ENCODE results near the gene ZNF649.

The ZNF649 gene

GRCh38 chr19:51931921-51932320, 27.1 kb upstream of the ZNF649 start:
- no peak for TF ChIP-seq FOXP2 (optimal IDR thresholded peaks at IDR 0.05; ENCODE audit: borderline replicate concordance, extremely low read depth, extremely low read length, insufficient read depth)

- TF ChIP-seq TAF1 (IDR thresholded peaks at IDR 0.05; ENCODE audit: borderline replicate concordance, insufficient read depth, low read length) (no peak), REST (IDR thresholded peaks at IDR 0.05; ENCODE audit: insufficient read depth in 1 of 2, low read depth in 2 of 2, low read length in 2 of 2) (no peak), POLR2AphosphoS5 (IDR thresholded peaks at IDR 0.05; ENCODE audit: low read depth, low read length) (no peak), FOXP2 (optimal IDR thresholded peaks at IDR 0.05; ENCODE audit: borderline replicate concordance, extremely low read depth, extremely low read length, insufficient read depth) (no peak), SIN3A (IDR thresholded peaks at IDR 0.05; ENCODE audit: borderline replicate concordance, insufficient read depth, low read length) (no peak)
These were observed 23.0 kb upstream of the ZNF649 start for GRCh38 chr19:51927859-51928258.

GRCh38 chr19:51926784-51927741, 22.2 kb upstream of the ZNF649 start, which contains the start of gene ZNF613:
Gene ZNF613, plus strand, starts transcription at chr19:51927472. Its CDS starts 8,749 bp downstream, at chr19:51936221.
- TF ChIP-seq TAF1 (IDR thresholded peaks at IDR 0.05; ENCODE audit: borderline replicate concordance, insufficient read depth, low read length) (peak; percentile 29; the same call in 1 of the 2 replicates), SIN3A (IDR thresholded peaks at IDR 0.05; ENCODE audit: borderline replicate concordance, insufficient read depth, low read length) (peak; percentile 46; the same call in 1 of the 2 replicates), FOXP2 (optimal IDR thresholded peaks at IDR 0.05; ENCODE audit: borderline replicate concordance, extremely low read depth, extremely low read length, insufficient read depth) (no peak), REST (IDR thresholded peaks at IDR 0.05; ENCODE audit: insufficient read depth in 1 of 2, low read depth in 2 of 2, low read length in 2 of 2) (no peak), POLR2AphosphoS5 (IDR thresholded peaks at IDR 0.05; ENCODE audit: low read depth, low read length) (peak; percentile 50; the same call in 1 of the 2 replicates)

GRCh38 chr19:51926426-51926783, 21.6 kb upstream of the ZNF649 start:
- no peak for TF ChIP-seq REST (IDR thresholded peaks at IDR 0.05; ENCODE audit: insufficient read depth in 1 of 2, low read depth in 2 of 2, low read length in 2 of 2)
- no peak for TF ChIP-seq FOXP2 (optimal IDR thresholded peaks at IDR 0.05; ENCODE audit: borderline replicate concordance, extremely low read depth, extremely low read length, insufficient read depth)
- TF ChIP-seq POLR2AphosphoS5 (IDR thresholded peaks at IDR 0.05; ENCODE audit: low read depth, low read length), result no peak
- TF ChIP-seq SIN3A (IDR thresholded peaks at IDR 0.05; ENCODE audit: borderline replicate concordance, insufficient read depth, low read length), result no peak
- no peak for TF ChIP-seq TAF1 (IDR thresholded peaks at IDR 0.05; ENCODE audit: borderline replicate concordance, insufficient read depth, low read length)

- TF ChIP-seq SIN3A (IDR thresholded peaks at IDR 0.05; ENCODE audit: borderline replicate concordance, insufficient read depth, low read length) (no peak), POLR2AphosphoS5 (IDR thresholded peaks at IDR 0.05; ENCODE audit: low read depth, low read length) (no peak), TAF1 (IDR thresholded peaks at IDR 0.05; ENCODE audit: borderline replicate concordance, insufficient read depth, low read length) (no peak), FOXP2 (optimal IDR thresholded peaks at IDR 0.05; ENCODE audit: borderline replicate concordance, extremely low read depth, extremely low read length, insufficient read depth) (no peak), REST (IDR thresholded peaks at IDR 0.05; ENCODE audit: insufficient read depth in 1 of 2, low read depth in 2 of 2, low read length in 2 of 2) (no peak)
These were observed 17.1 kb upstream of the ZNF649 start for GRCh38 chr19:51921949-51922348.
